CD14-positive monocyte (primary cell): Measurements from ENCODE around the gene SH3BGRL2. TPM values are rescaled to one million over a fixed set of nuclear protein-coding genes. Genes with fewer than 3 reads are reported as not detected.

ENCODE experiments used
- DNase-seq, 3 donors: peaks; one replicate each; pipeline ENCODE4 v3.0.0-alpha.2; 2011 to 2022
- H2AFZ ChIP-seq: 2 replicates; pipeline ENCODE4 v1.6.0; 2012; ENCODE audit warnings: mild to moderate bottlenecking, low read depth, low read length, inconsistent platforms; ENCODE audit not compliant: insufficient read depth, poor library complexity, severe bottlenecking
- H3K27ac ChIP-seq, 2 donors: 1 replicate in 1 of 2; 2 replicates in 1 of 2; pipeline ENCODE4 v1.5.1; 2012 to 2013; ENCODE audit warnings: low read length in 2 of 2, control low read depth in 1 of 2, inconsistent platforms in 1 of 2, low read depth in 1 of 2, mild to moderate bottlenecking in 1 of 2
- H3K27me3 ChIP-seq, 2 donors: one replicate each; pipeline versions ENCODE4 v1.6.0 to v1.6.1; 2011 to 2013; ENCODE audit warnings: low read length in 2 of 2; ENCODE audit not compliant: control insufficient read depth in 2 of 2, insufficient read depth in 2 of 2
- H3K36me3 ChIP-seq, 2 donors: replicated peaks in 1 of 2; 1 replicate in 1 of 2; 2 replicates in 1 of 2; pipeline versions ENCODE4 v1.5.1 to v1.6.1; 2012 to 2013; ENCODE audit warnings: low read length in 2 of 2, control low read depth in 1 of 2, inconsistent platforms in 1 of 2, mild to moderate bottlenecking in 1 of 2; ENCODE audit not compliant: insufficient read depth in 2 of 2, control insufficient read depth in 1 of 2
- H3K4me1 ChIP-seq, 2 donors: 1 replicate in 1 of 2; 2 replicates in 1 of 2; pipeline versions ENCODE4 v1.5.1 to v1.6.1; 2012 to 2013; ENCODE audit warnings: low read length in 2 of 2, control low read depth in 1 of 2, inconsistent platforms in 1 of 2, mild to moderate bottlenecking in 1 of 2, moderate library complexity in 1 of 2; ENCODE audit not compliant: insufficient read depth in 2 of 2, control insufficient read depth in 1 of 2
- H3K4me2 ChIP-seq: replicated peaks from 2 replicates; pipeline ENCODE3; 2012; ENCODE audit warnings: low read length, moderate library complexity, mild to moderate bottlenecking; ENCODE audit not compliant: poor library complexity, severe bottlenecking; ENCODE audit errors: extremely low read depth
- H3K4me3 ChIP-seq, 3 experiments: fragments of 200-600 bp in 1 of 3; sonication (generic) in 1 of 3; replicated peaks in 1 of 3; 1 replicate in 2 of 3; 2 replicates in 1 of 3; pipeline ENCODE4 v1.5.1; 2011 to 2013; ENCODE audit warnings: low read length in 3 of 3, mild to moderate bottlenecking in 3 of 3, control low read depth in 2 of 3, low read depth in 2 of 3, inconsistent platforms in 1 of 3, moderate library complexity in 1 of 3
- H3K79me2 ChIP-seq: 2 replicates; pipeline ENCODE4 v1.6.0; 2012; ENCODE audit warnings: mild to moderate bottlenecking, control low read depth, inconsistent platforms, low read length, moderate library complexity; ENCODE audit not compliant: insufficient read depth
- H3K9ac ChIP-seq: 2 replicates; pipeline ENCODE4 v1.6.0; 2017; ENCODE audit warnings: low read length, mild to moderate bottlenecking; ENCODE audit not compliant: insufficient read depth, poor library complexity, severe bottlenecking
- H3K9me3 ChIP-seq, 2 donors: replicated peaks in 1 of 2; 1 replicate in 1 of 2; 2 replicates in 1 of 2; pipeline versions ENCODE4 v1.5.1 to v1.6.1; 2012 to 2013; ENCODE audit warnings: low read length in 2 of 2, control low read depth in 1 of 2; ENCODE audit not compliant: control insufficient read depth in 1 of 2, insufficient read depth in 1 of 2
- H4K20me1 ChIP-seq: 2 replicates; pipeline ENCODE4 v1.6.0; 2012; ENCODE audit warnings: mild to moderate bottlenecking, low read length, control low read depth, moderate library complexity; ENCODE audit not compliant: insufficient read depth
- H3K27ac Mint-ChIP-seq, 7 donors: one replicate each; pipeline ENCODE4 v1.8.0; 2020; ENCODE audit warnings: mild to moderate bottlenecking in 7 of 7, mixed read lengths in 7 of 7, moderate library complexity in 6 of 7, inconsistent platforms in 2 of 7
- H3K27me3 Mint-ChIP-seq, 3 donors: one replicate each; pipeline ENCODE4 v1.8.0; 2021 to 2022; ENCODE audit warnings: low read depth in 3 of 3, mild to moderate bottlenecking in 3 of 3, mixed read lengths in 3 of 3, moderate library complexity in 3 of 3, inconsistent platforms in 1 of 3
- H3K36me3 Mint-ChIP-seq, 2 donors: one replicate each; pipeline ENCODE4 v1.8.0; 2020; ENCODE audit warnings: mixed read lengths in 2 of 2, inconsistent platforms in 1 of 2, mild to moderate bottlenecking in 1 of 2
- H3K4me1 Mint-ChIP-seq: one replicate; pipeline ENCODE4 v1.8.0; 2020; ENCODE audit warnings: mild to moderate bottlenecking, mixed read lengths
- H3K4me3 Mint-ChIP-seq, 2 donors: one replicate each; pipeline ENCODE4 v1.8.0; 2020; ENCODE audit warnings: mild to moderate bottlenecking in 2 of 2, mixed read lengths in 2 of 2, moderate library complexity in 1 of 2
- H3K9me3 Mint-ChIP-seq, 7 donors: one replicate each; pipeline ENCODE4 v1.8.0; 2020 to 2022; ENCODE audit warnings: mixed read lengths in 7 of 7, mild to moderate bottlenecking in 6 of 7, moderate library complexity in 6 of 7, inconsistent platforms in 2 of 7
- CTCF ChIP-seq: fragments of 200-600 bp; IDR thresholded peaks from one replicate; pipeline ENCODE4 v1.8.0; 2022; ENCODE audit warnings: antibody characterized with exemption, mild to moderate bottlenecking
- WGBS: methylation state at CpG from one replicate; pipeline ENCODE4 v1.1.5; 2013; ENCODE audit warnings: missing lambda C conversion rate; ENCODE audit not compliant: insufficient coverage; 5-methylcytosine and 5-hydroxymethylcytosine counted together
- intact Hi-C, 2 donors: fragments of 100-400 bp; cut with micrococcal nuclease; formaldehyde crosslinking; loops; one replicate each; pipeline versions ENCODE4 v1.15.0 to v1.15.1; 2023
- polyA plus RNA-seq, 3 donors: library from polyadenylated mRNA; depleted of rRNA in 1 of 3; unstranded in 2 of 3; stranded (reverse) in 1 of 3; fragments of 300-500 nt in 2 of 3; fragments of >200 nt in 1 of 3; fragmentation: Illumina TruSeq in 2 of 3; gene quantifications; 1 replicate in 2 of 3; 2 replicates in 1 of 3; pipeline ENCODE4 v1.2.3, GENCODE V29; 2012 to 2021

The SH3BGRL2 gene
- polyA plus RNA-seq, 3 donors, result 0.03 to 0.30 (median 0.28) TPM

GRCh38 chr6:79731471-79731870 lies 100.3 kb downstream of the SH3BGRL2 start:
- Mint-ChIP-seq H3K27me3 (peaks cover 0 to 3% (median 0%) of the 10 kb centered on the region in 3 donors), H3K4me1 (no peaks in the 10 kb centered on the region), H3K27ac (no peak overlapping the region), H3K4me3 (no peak overlapping the region), H3K36me3 (no peaks in the 10 kb centered on the region), H3K9me3 (peaks cover 0 to 5% (median 0%) of the 10 kb centered on the region in 7 donors)
- Histone ChIP-seq H3K4me1 (no peaks in the 10 kb centered on the region), H3K27ac (no peak overlapping the region), H3K79me2 (no peaks in the 10 kb centered on the region), H3K9ac (no peak overlapping the region), H3K4me2 (no peak overlapping the region), H2AFZ (no peak overlapping the region), H3K9me3 (no peaks in the 10 kb centered on the region), H3K4me3 (no peak overlapping the region), H4K20me1 (no peaks in the 10 kb centered on the region), H3K36me3 (no peaks in the 10 kb centered on the region), H3K27me3 (no peaks in the 10 kb centered on the region)
- DNase-seq, result no peak
- intact Hi-C loops, result no loop called here
- TF ChIP-seq CTCF, result no peak
- no CpG with 5 or more reads among the region's 4 CpGs for WGBS

GRCh38 chr6:79733388-79733787 lies 102.3 kb downstream of the SH3BGRL2 start:
- H3K9me3 ChIP-seq, result no peaks in the 10 kb centered on the region
- no peaks in the 10 kb centered on the region for H3K4me1 Mint-ChIP-seq
- H3K27ac Mint-ChIP-seq, result no peak overlapping the region
- H3K4me1 ChIP-seq, result no peaks in the 10 kb centered on the region
- intact Hi-C loops, result no loop called here
- H4K20me1 ChIP-seq, result no peaks in the 10 kb centered on the region
- no peak for DNase-seq
- WGBS, result 93% methylated on average over 3 of the region's 4 CpGs
- no peak overlapping the region for H3K27ac ChIP-seq
- no peaks in the 10 kb centered on the region for H3K27me3 ChIP-seq
- no peak overlapping the region for H2AFZ ChIP-seq
- H3K4me3 Mint-ChIP-seq, result no peak overlapping the region
- H3K79me2 ChIP-seq, result no peaks in the 10 kb centered on the region
- H3K4me2 ChIP-seq, result no peak overlapping the region
- peaks cover 0 to 3% (median 0%) of the 10 kb centered on the region in 3 donors for H3K27me3 Mint-ChIP-seq
- no peaks in the 10 kb centered on the region for H3K36me3 Mint-ChIP-seq
- no peak overlapping the region for H3K9ac ChIP-seq
- H3K36me3 ChIP-seq, result no peaks in the 10 kb centered on the region
- H3K9me3 Mint-ChIP-seq, result peaks cover 0 to 3% (median 0%) of the 10 kb centered on the region in 7 donors
- H3K4me3 ChIP-seq, result no peak overlapping the region
- no peak for TF ChIP-seq CTCF
